Right cardiac atrium (tissue), 5 donors: ENCODE results near the gene SLC25A12. TPM values are rescaled to one million over a fixed set of nuclear protein-coding genes. Genes with fewer than 3 reads are reported as not detected.
"Not testable (repeated sequence)": the region's sequence is repeated elsewhere in the genome, so short reads cannot be mapped to it uniquely, and the experiment has no call there.

Source experiments
- ATAC-seq, 2 donors: fragments of 200-7000 bp; cut with Tn5 transposase; one replicate each; pipeline versions ENCODE4 v1.8.0 to v1.9.1; 2020; ENCODE audit warnings: moderate library complexity in 2 of 2, mild to moderate bottlenecking in 1 of 2
- DNase-seq, 3 donors: peaks; one replicate each; pipeline ENCODE4 v3.0.0-alpha.2; 2020
- H3K27ac ChIP-seq: one replicate; pipeline ENCODE4 v1.5.1; 2013; ENCODE audit warnings: mild to moderate bottlenecking, low read length, control low read depth, moderate library complexity
- H3K27me3 ChIP-seq: one replicate; pipeline ENCODE4 v1.6.1; 2013; ENCODE audit not compliant: control insufficient read depth, insufficient read depth
- H3K4me1 ChIP-seq: one replicate; pipeline ENCODE4 v1.6.1; 2013; ENCODE audit warnings: low read length; ENCODE audit not compliant: control insufficient read depth, insufficient read depth
- H3K4me3 ChIP-seq: one replicate; pipeline ENCODE4 v1.5.1; 2013; ENCODE audit warnings: low read length, control low read depth
- H3K9me3 ChIP-seq: one replicate; pipeline ENCODE4 v1.6.1; 2013; ENCODE audit warnings: low read length; ENCODE audit not compliant: control insufficient read depth
- WGBS: extraction: QIAGEN DNeasy Blood & Tissue Kit; methylation state at CpG from one replicate; pipeline ENCODE4 v1.1.7; 2013; 5-methylcytosine and 5-hydroxymethylcytosine counted together
- intact Hi-C, 4 donors: fragments of 100-400 bp; cut with DNase I; formaldehyde crosslinking; loops; one replicate each; pipeline versions ENCODE4 v1.11.0 to v1.14.0; 2022 to 2023
- polyA plus RNA-seq: library from polyadenylated mRNA; stranded (reverse); fragments of 200-250 nt; gene quantifications from one replicate; pipeline ENCODE4 v1.2.3, GENCODE V29; 2013
- total RNA-seq, 4 donors: library from RNA; stranded (reverse); fragmentation: NEBNext Ultra II Directional; extraction: Animal tissue kit (Norgen Biotek cat#: 25700); gene quantifications; one replicate each; pipeline ENCODE4 v1.2.1, GENCODE V29; 2021
- donor health status: healthy with polysubstance abuse.
- donor health status: DM: no; HTN: yes; CAD: no.
- donor health status: DM: no; HTN: no; CAD: no.
- donor health status: DM: no; HTN: yes; CAD: no; lungs with severe emphysema.
- donor health status: DM: yes; HTN: yes; CAD: no.

Gene SLC25A12
- total and polyA plus RNA-seq, 5 donors = 74.2 to 122 (median 99.4) TPM

DNA sequence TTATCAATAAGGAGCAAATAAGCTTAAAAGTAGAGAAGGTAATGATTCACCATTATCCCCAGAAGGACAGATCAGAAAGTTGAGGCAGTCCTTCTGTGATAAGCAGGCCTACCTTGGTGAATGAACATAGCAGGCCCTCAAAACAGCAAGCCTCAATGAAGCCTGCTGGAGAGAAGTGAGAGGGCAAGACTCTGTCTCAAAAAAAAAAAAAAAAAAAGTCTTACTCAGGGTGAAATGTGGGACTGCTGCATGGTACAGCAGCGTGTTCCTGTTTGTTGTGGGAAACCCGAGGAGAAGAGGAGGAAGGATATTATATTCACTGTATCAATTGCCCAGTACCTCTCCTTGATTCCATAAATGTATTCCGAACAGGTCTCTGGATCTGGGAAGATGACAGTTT is 19.5 kb upstream of the SLC25A12 start:
- H3K27ac ChIP-seq = no peak overlapping the region
- intact Hi-C loops = no loop called here
- ATAC-seq (no peak), DNase-seq (no peak)
- 75% methylated on average over 3 of the region's 3 CpGs for WGBS
- no peaks in the 10 kb centered on the region for H3K4me1 ChIP-seq
- H3K4me3 ChIP-seq = no peak overlapping the region
- H3K9me3 ChIP-seq = no peaks in the 10 kb centered on the region
- no peaks in the 10 kb centered on the region for H3K27me3 ChIP-seq

DNA sequence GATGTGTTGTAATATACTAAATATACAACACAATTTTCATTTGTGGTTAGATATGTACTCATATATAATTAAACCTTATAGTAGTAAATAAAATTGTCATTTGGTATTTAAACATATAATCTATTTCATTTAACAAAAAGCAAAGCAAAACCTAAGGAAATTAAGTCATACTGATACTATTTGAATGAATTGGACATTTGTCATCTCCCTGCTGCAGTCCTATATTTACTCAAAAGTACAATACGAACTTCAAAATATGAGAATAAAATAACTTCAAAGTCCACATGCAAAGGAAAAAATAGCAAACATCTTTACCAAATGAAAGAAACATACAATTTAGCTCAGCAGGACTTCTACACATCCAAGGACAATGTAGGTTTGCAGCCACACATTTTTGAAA is 16.4 kb upstream of the SLC25A12 start:
- no peak for ATAC-seq
- 58% methylated on average over 1 of the region's 1 CpG for WGBS
- no peak overlapping the region for H3K4me3 ChIP-seq
- no peaks in the 10 kb centered on the region for H3K4me1 ChIP-seq
- H3K27me3 ChIP-seq = no peaks in the 10 kb centered on the region
- intact Hi-C loops = no loop called here
- no peaks in the 10 kb centered on the region for H3K9me3 ChIP-seq
- DNase-seq = no peak
- no peak overlapping the region for H3K27ac ChIP-seq

DNA sequence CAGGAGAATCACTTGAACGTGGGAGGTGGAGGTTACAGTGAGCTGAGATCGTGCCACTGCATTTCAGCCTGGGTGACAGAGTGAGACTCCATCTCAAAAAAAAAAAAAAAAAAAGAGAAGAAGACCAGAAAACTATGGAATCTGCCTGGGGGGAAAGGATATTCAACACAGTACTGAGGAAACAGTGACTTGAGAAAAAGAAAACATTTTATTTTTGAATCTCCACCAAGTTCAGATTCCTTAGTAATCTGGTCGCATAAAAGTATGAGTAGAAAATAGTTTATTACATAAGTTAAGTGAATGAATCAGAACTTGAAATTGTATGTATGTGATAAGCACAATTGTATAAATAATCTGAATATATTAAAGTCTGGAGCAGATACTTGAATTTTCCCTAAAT is 15.2 kb upstream of the SLC25A12 start:
- 70% methylated on average over 3 of the region's 3 CpGs for WGBS
- H3K27me3 ChIP-seq = no peaks in the 10 kb centered on the region
- H3K4me3 ChIP-seq = no peak overlapping the region
- no peaks in the 10 kb centered on the region for H3K4me1 ChIP-seq
- no peak for ATAC-seq
- no peak for DNase-seq
- no peaks in the 10 kb centered on the region for H3K9me3 ChIP-seq
- no peak overlapping the region for H3K27ac ChIP-seq
- intact Hi-C loops = no loop called here

DNA sequence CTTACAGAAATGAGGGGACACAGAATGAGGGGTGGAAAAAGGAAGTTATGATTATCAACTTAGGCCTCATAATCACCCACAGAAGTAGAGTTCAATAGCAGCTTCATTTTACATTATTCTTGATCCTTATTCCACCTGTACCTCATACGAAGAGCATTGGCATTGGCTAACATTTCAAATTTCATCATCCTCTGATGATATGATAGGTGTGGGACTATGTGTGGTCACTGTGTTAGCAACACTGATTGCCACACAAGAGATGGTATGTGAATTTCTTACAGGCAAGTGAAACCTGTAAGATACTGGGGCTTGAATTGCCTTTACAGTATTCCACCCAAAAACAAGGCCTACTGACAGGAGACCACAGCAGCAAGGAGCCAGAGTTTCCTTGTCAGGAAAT is 14.2 kb upstream of the SLC25A12 start:
- no peak for ATAC-seq
- 96% methylated on average over 1 of the region's 1 CpG for WGBS

DNA sequence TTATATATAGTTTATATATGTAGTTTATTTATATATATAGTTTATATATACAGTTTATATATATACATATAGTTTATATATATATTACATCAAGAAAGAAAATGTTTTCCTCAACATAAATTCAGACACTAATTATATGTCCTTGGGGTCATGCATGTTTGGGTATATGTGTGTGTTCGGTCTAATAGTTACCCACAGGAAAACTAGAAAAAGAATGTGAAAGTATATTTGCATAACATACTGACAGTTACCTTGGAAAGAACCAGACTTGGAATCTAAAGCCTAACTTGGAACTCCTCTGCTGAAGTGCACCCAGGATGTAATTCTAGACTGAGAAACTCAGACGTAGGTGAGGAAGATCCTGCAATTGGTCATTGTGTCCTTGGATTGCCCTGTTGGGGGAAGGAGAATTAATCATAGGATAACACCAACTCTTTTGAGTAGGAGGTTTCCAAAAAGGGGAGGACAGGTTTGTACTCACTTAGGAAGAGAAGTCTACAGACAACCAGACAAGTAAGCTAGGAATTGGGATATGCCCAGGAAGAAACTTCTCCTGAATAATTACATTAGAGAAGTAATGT is 8.9 kb upstream of the SLC25A12 start:
- no peak for DNase-seq
- ATAC-seq = no peak
- H3K27me3 ChIP-seq = no peaks in the 10 kb centered on the region
- no peaks in the 10 kb centered on the region for H3K9me3 ChIP-seq
- intact Hi-C loops = no loop called here
- H3K4me3 ChIP-seq = no peak overlapping the region
- no peak overlapping the region for H3K27ac ChIP-seq
- no peaks in the 10 kb centered on the region for H3K4me1 ChIP-seq
- 64% methylated on average over 2 of the region's 2 CpGs for WGBS

More for the DNA sequence above, 14.2 kb upstream of the SLC25A12 start:
- Histone ChIP-seq H3K27ac (no peak overlapping the region), H3K27me3 (no peaks in the 10 kb centered on the region), H3K4me3 (no peak overlapping the region), H3K4me1 (no peaks in the 10 kb centered on the region), H3K9me3 (no peaks in the 10 kb centered on the region)
- no peak for DNase-seq
- intact Hi-C loops = no loop called here

DNA sequence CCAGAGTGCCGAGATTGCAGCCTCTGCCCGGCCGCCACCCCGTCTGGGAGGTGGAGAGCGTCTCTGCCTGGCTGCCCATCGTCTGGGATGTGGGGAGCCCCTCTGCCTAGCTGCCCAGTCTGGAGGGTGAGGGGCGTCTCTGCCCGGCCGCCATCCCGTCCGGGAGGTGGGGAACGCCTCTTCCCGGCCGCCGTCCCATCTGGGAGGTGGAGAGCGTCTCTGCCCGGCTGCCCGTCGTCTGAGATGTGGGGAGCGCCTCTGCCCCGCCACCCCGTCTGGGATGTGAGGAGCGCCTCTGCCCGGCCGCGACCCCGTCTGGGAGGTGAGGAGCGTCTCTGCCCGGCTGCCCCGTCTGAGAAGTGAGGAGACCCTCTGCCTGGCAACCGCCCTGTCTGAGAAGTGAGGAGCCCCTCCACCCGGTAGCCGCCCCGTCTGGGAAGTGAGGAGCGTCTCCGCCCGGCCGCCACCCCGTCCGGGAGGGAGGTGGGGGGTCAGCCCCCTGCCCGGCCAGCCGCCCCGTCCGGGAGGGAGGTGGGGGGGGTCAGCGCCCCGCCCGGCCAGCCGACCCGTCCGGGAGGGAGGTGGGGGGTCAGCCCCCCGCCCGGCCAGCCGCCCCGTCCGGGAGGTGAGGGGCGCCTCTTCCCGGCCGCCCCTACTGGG is 5.7 kb upstream of the SLC25A12 start:
- 97% methylated on average over 57 of the region's 58 CpGs for WGBS
- intact Hi-C loops, H3K4me1 ChIP-seq, H3K4me3 ChIP-seq, H3K9me3 ChIP-seq, H3K27me3 ChIP-seq, ATAC-seq, H3K27ac ChIP-seq: not testable (repeated sequence)
- peak in 1 of 3 donors; percentile 59 for DNase-seq

DNA sequence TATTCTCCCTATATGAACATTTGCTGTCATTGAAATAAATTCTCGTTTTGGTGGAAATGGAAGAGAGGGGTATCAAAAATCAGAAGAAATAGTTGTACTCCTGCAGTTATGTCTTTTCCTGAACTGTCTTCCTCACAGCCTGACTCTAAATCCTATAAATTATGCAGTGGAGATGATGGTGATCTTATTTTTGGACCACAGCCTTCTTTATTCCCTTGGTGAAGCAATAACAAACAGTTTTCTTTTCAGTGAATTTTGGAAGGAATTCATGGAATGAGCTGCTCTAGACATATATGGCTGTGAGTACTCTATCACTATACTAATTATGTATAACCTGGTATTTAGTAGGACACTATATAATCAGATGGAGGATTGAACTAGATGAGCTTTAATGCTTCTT is 1.7 kb upstream of the SLC25A12 start:
- intact Hi-C loops = no loop called here
- H3K4me1 ChIP-seq = peaks cover 2% of the 10 kb centered on the region
- no peak for ATAC-seq

DNA sequence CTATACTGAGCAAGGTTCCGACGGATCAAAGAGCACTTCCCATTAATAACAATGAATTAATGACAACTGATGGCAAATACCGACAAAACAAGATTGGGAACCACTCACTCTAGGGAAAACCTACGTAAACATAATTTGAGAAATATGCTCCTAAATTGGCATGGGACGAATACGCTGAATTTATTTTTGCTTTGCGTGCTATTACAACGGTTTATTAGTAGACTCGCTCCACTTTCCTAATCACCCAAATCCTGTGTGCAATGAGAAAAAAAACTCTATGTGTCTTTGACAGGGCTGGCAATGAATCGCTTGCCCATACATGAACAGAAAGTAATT is 536 bp upstream of the SLC25A12 start:
- WGBS = 31% methylated on average over 10 of the region's 10 CpGs
- Histone ChIP-seq H3K27ac (peak overlapping the region; percentile 69), H3K27me3 (no peaks in the 10 kb centered on the region), H3K9me3 (no peaks in the 10 kb centered on the region), H3K4me3 (peak overlapping the region; percentile 96), H3K4me1 (peaks cover 4% of the 10 kb centered on the region)
- intact Hi-C loops = no loop called here
- ATAC-seq (no peak), DNase-seq (no peak)

More for the DNA sequence above, 1.7 kb upstream of the SLC25A12 start:
- H3K9me3 ChIP-seq = no peaks in the 10 kb centered on the region
- WGBS = 69% methylated on average over 1 of the region's 1 CpG
- DNase-seq = no peak
- H3K27ac ChIP-seq = no peak overlapping the region
- no peak overlapping the region for H3K4me3 ChIP-seq
- H3K27me3 ChIP-seq = no peaks in the 10 kb centered on the region

DNA sequence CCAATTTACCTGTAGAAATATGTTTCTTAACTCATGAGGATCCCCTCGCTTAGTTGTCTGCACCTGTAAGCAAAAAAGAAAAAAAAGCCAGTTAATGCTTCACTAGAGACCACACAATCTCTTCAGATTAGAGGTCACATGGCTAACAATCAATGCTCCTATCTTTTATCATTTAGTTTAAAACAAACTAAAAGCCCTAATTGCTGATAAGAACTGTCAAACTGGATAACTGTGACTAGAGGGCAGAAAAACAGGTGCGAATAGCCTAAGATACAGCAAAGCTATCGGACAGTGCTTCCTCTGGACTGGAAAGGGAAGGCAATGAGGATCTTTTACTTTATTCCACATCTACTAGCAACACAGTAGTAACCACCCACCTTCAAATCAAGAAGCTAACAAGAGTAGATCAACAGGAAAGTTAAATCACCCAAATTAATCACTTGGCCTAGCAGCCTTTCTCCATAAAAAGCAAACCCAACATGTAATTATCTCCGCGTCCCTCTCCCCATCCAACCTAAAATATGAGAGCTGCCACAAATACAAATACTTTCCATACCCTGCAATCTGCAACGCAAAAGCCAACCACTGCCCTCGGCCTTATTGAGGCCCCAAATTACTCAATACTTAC is 734 bp downstream of the SLC25A12 start:
- Histone ChIP-seq H3K9me3 (no peaks in the 10 kb centered on the region), H3K27me3 (no peaks in the 10 kb centered on the region), H3K27ac (peak overlapping the region; percentile 93), H3K4me1 (peaks cover 4% of the 10 kb centered on the region), H3K4me3 (peak overlapping the region; percentile 96)
- intact Hi-C loops = no loop called here
- DNase-seq = no peak
- ATAC-seq = peak in 1 of 2 donors; percentile 33
- 28% methylated on average over 7 of the region's 7 CpGs for WGBS

DNA sequence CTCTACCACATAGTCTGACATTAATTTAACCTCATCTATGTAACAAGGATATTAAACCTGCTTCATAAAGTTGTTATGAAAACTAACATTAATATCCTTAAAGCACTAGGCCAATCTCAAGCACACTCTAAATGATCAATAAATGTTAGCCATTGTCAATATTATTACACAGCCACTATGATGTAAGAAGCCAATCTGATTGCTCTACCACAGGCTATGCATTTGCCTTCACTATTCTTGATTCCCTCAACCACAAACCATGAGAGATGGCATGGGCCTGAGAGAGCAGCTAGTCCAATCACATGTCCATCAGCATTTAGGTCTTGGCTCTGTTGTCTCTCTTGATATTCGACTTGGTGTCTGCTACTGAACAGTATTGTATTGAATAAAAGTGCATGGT is 4.2 kb downstream of the SLC25A12 start:
- 68% methylated on average over 1 of the region's 1 CpG for WGBS
- no peak overlapping the region for H3K4me3 ChIP-seq
- H3K27me3 ChIP-seq = no peaks in the 10 kb centered on the region
- no peak overlapping the region for H3K27ac ChIP-seq
- ATAC-seq (no peak), DNase-seq (no peak)
- H3K9me3 ChIP-seq = no peaks in the 10 kb centered on the region
- peaks cover 2% of the 10 kb centered on the region for H3K4me1 ChIP-seq
- intact Hi-C loops = no loop called here

DNA sequence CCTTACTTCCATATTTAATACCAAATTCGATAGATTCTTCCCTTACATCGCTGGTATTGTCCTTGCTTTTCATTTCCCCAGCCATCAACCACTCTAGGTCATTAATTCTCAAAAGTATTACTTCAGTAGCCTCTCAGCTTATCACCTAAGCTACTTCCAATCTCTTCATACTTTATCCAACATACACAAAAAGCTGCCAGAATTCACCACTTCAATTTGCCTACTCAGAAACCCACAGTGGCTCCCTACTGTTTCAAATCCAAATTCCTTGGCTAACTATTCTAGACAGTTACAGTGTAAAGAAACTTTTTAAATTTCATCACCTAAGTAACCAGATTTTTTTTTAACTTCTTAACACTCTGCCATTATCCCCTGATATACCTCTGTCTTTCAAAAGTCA is 4.7 kb downstream of the SLC25A12 start:
- H3K27ac ChIP-seq = no peak overlapping the region
- ATAC-seq (no peak), DNase-seq (no peak)
- intact Hi-C loops = no loop called here
- H3K4me1 ChIP-seq = peaks cover 2% of the 10 kb centered on the region
- 88% methylated on average over 2 of the region's 2 CpGs for WGBS
- H3K27me3 ChIP-seq = no peaks in the 10 kb centered on the region
- H3K9me3 ChIP-seq = no peaks in the 10 kb centered on the region
- H3K4me3 ChIP-seq = no peak overlapping the region
